ENCODE results near the gene DOCK2. TPM values are rescaled to one million over a fixed set of nuclear protein-coding genes. Genes with fewer than 3 reads are reported as not detected.

DOCK2 gene
- total and polyA plus RNA-seq, 2 donors (not counting 1 experiment from before 2014, with no cell fraction given) = 1.1 to 8.9 TPM

DNA sequence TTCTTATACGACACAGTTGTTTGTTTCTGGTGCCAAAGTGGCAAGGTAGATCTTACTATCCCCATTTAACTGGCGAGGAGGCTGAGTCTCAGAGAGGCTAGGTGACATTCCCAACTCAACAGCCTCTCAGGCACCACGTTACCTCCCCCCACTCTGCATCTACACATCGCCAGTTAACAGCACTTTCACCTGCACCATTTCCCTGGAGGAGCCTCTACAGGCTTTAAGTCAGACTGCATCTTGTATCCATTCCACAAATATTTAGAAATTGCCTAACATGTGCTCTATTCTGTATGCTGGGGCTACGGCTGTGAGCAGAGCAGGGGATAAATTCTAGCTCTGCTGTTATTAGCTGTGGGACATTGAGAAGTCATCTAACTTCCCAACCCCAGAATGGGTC is 174.6 kb downstream of the DOCK2 start:
- no peak for DNase-seq (ENCODE audit: low read depth in 2 of 2)
- no peak overlapping the region for H3K4me2 ChIP-seq (ENCODE audit: extremely low read depth, insufficient read depth, low read length)
- no peak for TF ChIP-seq EZH2 (IDR thresholded peaks at IDR 0.05; ENCODE audit: low read length, missing control alignments)
- TF ChIP-seq, protein P1, sequence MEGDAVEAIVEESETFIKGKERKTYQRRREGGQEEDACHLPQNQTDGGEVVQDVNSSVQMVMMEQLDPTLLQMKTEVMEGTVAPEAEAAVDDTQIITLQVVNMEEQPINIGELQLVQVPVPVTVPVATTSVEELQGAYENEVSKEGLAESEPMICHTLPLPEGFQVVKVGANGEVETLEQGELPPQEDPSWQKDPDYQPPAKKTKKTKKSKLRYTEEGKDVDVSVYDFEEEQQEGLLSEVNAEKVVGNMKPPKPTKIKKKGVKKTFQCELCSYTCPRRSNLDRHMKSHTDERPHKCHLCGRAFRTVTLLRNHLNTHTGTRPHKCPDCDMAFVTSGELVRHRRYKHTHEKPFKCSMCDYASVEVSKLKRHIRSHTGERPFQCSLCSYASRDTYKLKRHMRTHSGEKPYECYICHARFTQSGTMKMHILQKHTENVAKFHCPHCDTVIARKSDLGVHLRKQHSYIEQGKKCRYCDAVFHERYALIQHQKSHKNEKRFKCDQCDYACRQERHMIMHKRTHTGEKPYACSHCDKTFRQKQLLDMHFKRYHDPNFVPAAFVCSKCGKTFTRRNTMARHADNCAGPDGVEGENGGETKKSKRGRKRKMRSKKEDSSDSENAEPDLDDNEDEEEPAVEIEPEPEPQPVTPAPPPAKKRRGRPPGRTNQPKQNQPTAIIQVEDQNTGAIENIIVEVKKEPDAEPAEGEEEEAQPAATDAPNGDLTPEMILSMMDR (conservative IDR thresholded peaks at IDR 0.05 in 1 of 2, IDR thresholded peaks at IDR 0.05 in 1 of 2; ENCODE audit: low read depth in 1 of 2, low read length in 2 of 2) = no peak

DNA sequence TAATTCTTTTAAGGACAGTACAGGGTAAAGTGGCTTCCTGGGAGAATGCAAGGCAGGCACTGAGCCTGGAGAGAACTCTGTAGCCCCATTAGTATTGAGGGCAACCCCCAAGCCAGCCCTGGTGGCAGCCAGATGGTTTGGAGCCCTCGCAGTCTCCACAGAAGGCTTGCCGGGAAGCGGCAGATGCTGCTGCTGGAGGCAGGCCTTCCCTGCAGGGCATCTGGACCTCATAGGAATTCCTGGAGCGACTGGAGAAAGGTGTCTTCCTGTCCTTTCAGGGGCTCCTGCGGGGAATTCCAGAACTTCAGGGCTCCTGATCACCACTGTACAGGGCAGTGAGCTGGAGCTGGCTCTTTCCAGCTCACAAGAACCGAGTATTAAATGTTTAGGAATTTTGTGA is 175.7 kb downstream of the DOCK2 start:
- H3K36me3 ChIP-seq (ENCODE audit: control insufficient read depth, insufficient read depth, low read length) = no peaks in the 10 kb centered on the region
- no peak overlapping the region for H3K4me3 ChIP-seq (replicated peaks in 1 of 4; ENCODE audit: control extremely low read depth in 1 of 4, insufficient read depth in 1 of 4, low read depth in 3 of 4, low read length in 4 of 4)
- no peak overlapping the region for H2AFZ ChIP-seq (ENCODE audit: low read length)
- H3K4me2 ChIP-seq (ENCODE audit: extremely low read depth, insufficient read depth, low read length) = no peak overlapping the region
- no peak for DNase-seq (ENCODE audit: low read depth in 2 of 2)
- H3K9ac ChIP-seq (ENCODE audit: insufficient read depth, low read length) = no peak overlapping the region
- no peaks in the 10 kb centered on the region for H3K79me2 ChIP-seq (ENCODE audit: control insufficient read depth, insufficient read depth, low read length)
- H3K4me1 ChIP-seq (ENCODE audit: control insufficient read depth, extremely low read depth, insufficient read depth, low read length) = no peaks in the 10 kb centered on the region
- no peaks in the 10 kb centered on the region for H3K9me3 ChIP-seq (ENCODE audit: control insufficient read depth, insufficient read depth, low read depth, low read length)
- TF ChIP-seq EZH2 (IDR thresholded peaks at IDR 0.05; ENCODE audit: low read length, missing control alignments) = no peak
- TF ChIP-seq, protein P1 (conservative IDR thresholded peaks at IDR 0.05 in 1 of 2, IDR thresholded peaks at IDR 0.05 in 1 of 2; ENCODE audit: low read depth in 1 of 2, low read length in 2 of 2) = no peak
- H3K27me3 ChIP-seq (ENCODE audit: control insufficient read depth, insufficient read depth, low read length) = no peaks in the 10 kb centered on the region
- no peak overlapping the region for H3K27ac ChIP-seq (ENCODE audit: insufficient read depth, low read length)
- H4K20me1 ChIP-seq (ENCODE audit: control insufficient read depth, extremely low read depth, insufficient read depth, low read length) = no peaks in the 10 kb centered on the region

More for the DNA sequence above, 174.6 kb downstream of the DOCK2 start:
- Histone ChIP-seq H3K9ac (ENCODE audit: insufficient read depth, low read length) (no peak overlapping the region), H3K4me1 (ENCODE audit: control insufficient read depth, extremely low read depth, insufficient read depth, low read length) (no peaks in the 10 kb centered on the region), H2AFZ (ENCODE audit: low read length) (no peak overlapping the region), H3K79me2 (ENCODE audit: control insufficient read depth, insufficient read depth, low read length) (no peaks in the 10 kb centered on the region), H4K20me1 (ENCODE audit: control insufficient read depth, extremely low read depth, insufficient read depth, low read length) (no peaks in the 10 kb centered on the region), H3K27ac (ENCODE audit: insufficient read depth, low read length) (no peak overlapping the region), H3K27me3 (ENCODE audit: control insufficient read depth, insufficient read depth, low read length) (no peaks in the 10 kb centered on the region), H3K36me3 (ENCODE audit: control insufficient read depth, insufficient read depth, low read length) (no peaks in the 10 kb centered on the region), H3K9me3 (ENCODE audit: control insufficient read depth, insufficient read depth, low read depth, low read length) (no peaks in the 10 kb centered on the region), H3K4me3 (replicated peaks in 1 of 4; ENCODE audit: control extremely low read depth in 1 of 4, insufficient read depth in 1 of 4, low read depth in 3 of 4, low read length in 4 of 4) (no peak overlapping the region)

DNA sequence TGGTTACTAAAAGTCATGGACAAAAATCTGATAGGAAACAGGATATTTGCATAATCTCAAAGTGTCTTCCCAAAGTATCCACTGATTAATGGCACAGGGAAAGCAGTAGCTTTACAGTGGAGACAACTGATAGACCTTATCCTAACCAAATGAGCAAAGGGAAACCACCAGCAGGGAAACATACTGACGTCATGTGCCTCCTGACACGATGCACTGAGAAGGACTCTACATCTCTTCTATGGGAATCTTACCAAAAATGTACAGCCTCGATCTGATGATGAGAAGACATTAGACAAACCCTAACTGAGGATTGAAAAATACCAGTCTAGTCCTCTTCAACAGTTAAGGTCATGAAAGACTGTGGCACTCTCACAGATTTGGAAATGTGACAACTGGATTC is 177.0 kb downstream of the DOCK2 start:
- TF ChIP-seq, protein P1 (conservative IDR thresholded peaks at IDR 0.05 in 1 of 2, IDR thresholded peaks at IDR 0.05 in 1 of 2; ENCODE audit: low read depth in 1 of 2, low read length in 2 of 2) = no peak
- no peak for TF ChIP-seq EZH2 (IDR thresholded peaks at IDR 0.05; ENCODE audit: low read length, missing control alignments)
- H3K4me1 ChIP-seq (ENCODE audit: control insufficient read depth, extremely low read depth, insufficient read depth, low read length) = no peaks in the 10 kb centered on the region
- peak in 1 of 2 donors; percentile 14 for DNase-seq (ENCODE audit: low read depth in 2 of 2)

More for the DNA sequence above, 177.0 kb downstream of the DOCK2 start:
- no peak overlapping the region for H2AFZ ChIP-seq (ENCODE audit: low read length)
- H3K36me3 ChIP-seq (ENCODE audit: control insufficient read depth, insufficient read depth, low read length) = no peaks in the 10 kb centered on the region
- no peaks in the 10 kb centered on the region for H4K20me1 ChIP-seq (ENCODE audit: control insufficient read depth, extremely low read depth, insufficient read depth, low read length)
- no peaks in the 10 kb centered on the region for H3K79me2 ChIP-seq (ENCODE audit: control insufficient read depth, insufficient read depth, low read length)
- H3K9ac ChIP-seq (ENCODE audit: insufficient read depth, low read length) = no peak overlapping the region
- no peak overlapping the region for H3K4me3 ChIP-seq (replicated peaks in 1 of 4; ENCODE audit: control extremely low read depth in 1 of 4, insufficient read depth in 1 of 4, low read depth in 3 of 4, low read length in 4 of 4)
- no peaks in the 10 kb centered on the region for H3K9me3 ChIP-seq (ENCODE audit: control insufficient read depth, insufficient read depth, low read depth, low read length)
- no peaks in the 10 kb centered on the region for H3K27me3 ChIP-seq (ENCODE audit: control insufficient read depth, insufficient read depth, low read length)
- H3K4me2 ChIP-seq (ENCODE audit: extremely low read depth, insufficient read depth, low read length) = no peak overlapping the region
- no peak overlapping the region for H3K27ac ChIP-seq (ENCODE audit: insufficient read depth, low read length)

Measured in fibroblast of lung (primary cell).